H1 (cell line): ENCODE measurements around the gene ZBTB1. TPM values are rescaled to one million over a fixed set of nuclear protein-coding genes. Genes with fewer than 3 reads are reported as not detected.

Experiments
- CHD7 ChIP-seq: fragments of 300-600 bp; sonication (generic); IDR thresholded peaks from 2 replicates; pipeline ENCODE4 v1.7.1; 2012; ENCODE audit warnings: low read length, moderate library complexity, mild to moderate bottlenecking, inconsistent platforms; ENCODE audit not compliant: insufficient replicate concordance
- NRF1 ChIP-seq: IDR thresholded peaks from 2 replicates; pipeline ENCODE4 v1.6.1; 2011; ENCODE audit warnings: mild to moderate bottlenecking, low read depth, low read length, improper control_type of control experiment
- POU5F1 ChIP-seq: IDR thresholded peaks from 2 replicates; pipeline ENCODE4 v1.6.1; 2011; ENCODE audit warnings: low read depth, mild to moderate bottlenecking, low read length, moderate library complexity
- polyA plus RNA-seq, 7 experiments: library from polyadenylated mRNA; depleted of rRNA in 3 of 7; stranded (reverse) in 5 of 7; unstranded in 2 of 7; fragments of >200 nt in 5 of 7; fragments of 200-250 nt in 2 of 7; gene quantifications; 1 replicate in 5 of 7; 2 replicates in 1 of 7; 4 replicates in 1 of 7; pipeline versions ENCODE4 v1.2.1 to v1.2.3, GENCODE V29; 2011 to 2013; ENCODE audit warnings: missing spikeins in 2 of 7, mixed read lengths in 2 of 7
- total RNA-seq: library from RNA; stranded (reverse); fragmentation: NEBNext Ultra II Directional; extraction: Animal tissue kit (Norgen Biotek cat#: 25700); gene quantifications from 2 replicates; pipeline ENCODE4 v1.2.1, GENCODE V29; 2021

The ZBTB1 gene
- total and polyA plus RNA-seq, 2 of the 8 experiments (the other 6 are each of a cell fraction or from before 2014, with no cell fraction given): 13.6 to 27.5 TPM

GRCh38 chr14:64544607-64545312 is 40.2 kb downstream of the ZBTB1 start (continued):
- TF ChIP-seq CHD7: peak; percentile 32
- TF ChIP-seq NRF1: no peak
- no peak for TF ChIP-seq POU5F1
